ENCODE results near the gene ACTL6B.

Gene ACTL6B

DNA sequence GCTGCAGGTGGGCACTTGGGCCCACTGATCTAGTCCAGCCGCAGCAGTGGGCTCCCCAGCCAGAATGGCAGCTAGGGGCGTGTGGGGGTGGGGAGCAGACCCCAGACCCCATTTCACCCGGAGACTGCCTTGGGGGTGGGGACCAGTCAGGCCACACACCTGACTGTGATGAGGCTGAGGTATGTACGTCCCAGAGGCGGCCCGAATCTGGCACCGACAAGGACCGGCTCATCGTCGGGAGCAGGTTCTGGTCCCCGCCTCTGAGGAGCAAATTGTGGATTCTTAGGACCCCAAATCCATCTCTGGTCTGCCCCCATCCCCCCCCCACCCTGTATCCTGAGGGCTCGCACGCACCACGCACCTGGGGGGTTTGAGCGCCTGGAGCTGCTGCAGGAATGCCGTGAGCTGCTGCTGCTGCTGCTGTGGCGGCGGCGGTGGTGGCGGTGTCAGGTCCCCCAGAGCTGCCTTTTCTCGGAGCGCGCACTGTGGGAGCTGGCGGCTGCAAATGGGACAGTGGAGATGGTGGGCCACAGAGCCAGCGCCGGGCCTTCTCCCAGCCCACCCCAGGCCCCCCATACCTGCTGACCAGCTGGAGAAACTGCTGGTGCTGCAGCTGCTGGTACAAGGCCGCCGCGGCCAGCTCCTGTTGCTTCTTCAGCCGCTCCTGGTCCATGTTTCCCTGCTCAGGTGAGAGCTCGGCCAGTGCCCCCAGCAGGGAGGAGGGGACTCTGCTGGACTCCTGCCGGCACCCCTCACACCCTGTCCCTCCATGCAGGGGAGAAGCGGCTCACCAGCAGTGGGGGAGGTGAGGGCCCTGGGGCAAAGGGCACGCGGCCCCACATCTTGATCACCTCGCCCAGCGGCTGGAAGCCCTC is 27.6 kb upstream of the ACTL6B start:
- DNase-seq (ENCODE audit: low read depth), result no peak

DNA sequence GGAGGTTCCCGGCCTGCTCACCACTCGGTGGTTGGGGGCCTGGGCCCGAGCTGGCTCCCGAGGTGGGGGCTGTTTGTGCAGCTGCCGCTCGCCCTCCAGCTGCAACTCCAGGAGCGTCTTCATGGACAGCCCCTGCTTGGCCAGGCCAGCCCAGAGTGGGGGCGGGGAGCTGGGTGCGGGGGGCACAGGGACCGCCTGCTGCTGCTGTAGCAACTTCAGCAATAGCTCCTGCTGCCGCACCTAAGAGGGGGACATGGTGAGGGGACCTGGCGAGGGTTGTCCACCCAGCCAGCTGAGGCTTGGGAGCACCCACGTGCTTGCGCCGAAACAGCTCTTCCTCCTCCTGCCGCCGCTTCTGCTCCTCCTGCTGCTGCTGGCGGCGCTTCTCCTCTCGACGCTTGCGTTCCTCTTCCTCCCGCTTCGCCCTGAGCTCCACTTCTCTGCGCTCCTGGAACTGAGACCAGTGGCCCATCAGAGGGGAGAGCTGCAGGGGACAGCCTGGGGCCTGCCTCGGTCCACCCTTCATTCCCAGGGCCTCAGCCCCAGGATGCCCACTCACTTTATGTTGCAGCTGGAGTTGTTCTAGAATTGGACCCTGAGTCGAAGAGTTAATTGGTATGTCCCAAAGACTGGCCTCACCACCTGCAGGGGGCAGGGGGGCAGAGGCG is 26.9 kb upstream of the ACTL6B start:
- DNase-seq (ENCODE audit: low read depth), result no peak

DNA sequence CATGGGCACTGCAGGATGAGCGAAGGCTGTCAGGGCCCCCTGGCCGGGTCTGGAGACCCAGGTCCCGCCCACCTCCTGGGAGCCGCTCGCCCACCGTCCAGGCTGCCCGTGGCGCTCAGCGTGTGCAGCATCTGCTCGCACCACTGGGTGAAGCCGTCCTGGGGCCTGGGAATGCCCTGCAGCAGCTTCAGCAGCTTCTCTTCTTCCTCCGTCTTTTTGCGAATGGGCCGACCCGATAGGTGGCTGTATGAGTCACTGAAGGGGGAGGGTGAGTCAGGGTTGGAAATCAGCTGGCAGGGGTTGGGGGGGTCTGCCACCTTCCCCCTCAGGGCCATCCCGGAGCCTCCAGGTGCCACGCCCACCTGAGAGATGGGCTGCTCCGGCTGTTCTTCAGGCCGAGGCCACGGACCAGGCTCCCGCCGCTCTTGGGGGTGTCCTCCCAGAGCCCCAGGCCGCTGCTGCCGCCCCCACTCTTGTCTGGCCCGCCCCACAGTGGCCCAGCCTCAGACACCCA is 26.0 kb upstream of the ACTL6B start:
- DNase-seq (ENCODE audit: low read depth), result peak; percentile 40

DNA sequence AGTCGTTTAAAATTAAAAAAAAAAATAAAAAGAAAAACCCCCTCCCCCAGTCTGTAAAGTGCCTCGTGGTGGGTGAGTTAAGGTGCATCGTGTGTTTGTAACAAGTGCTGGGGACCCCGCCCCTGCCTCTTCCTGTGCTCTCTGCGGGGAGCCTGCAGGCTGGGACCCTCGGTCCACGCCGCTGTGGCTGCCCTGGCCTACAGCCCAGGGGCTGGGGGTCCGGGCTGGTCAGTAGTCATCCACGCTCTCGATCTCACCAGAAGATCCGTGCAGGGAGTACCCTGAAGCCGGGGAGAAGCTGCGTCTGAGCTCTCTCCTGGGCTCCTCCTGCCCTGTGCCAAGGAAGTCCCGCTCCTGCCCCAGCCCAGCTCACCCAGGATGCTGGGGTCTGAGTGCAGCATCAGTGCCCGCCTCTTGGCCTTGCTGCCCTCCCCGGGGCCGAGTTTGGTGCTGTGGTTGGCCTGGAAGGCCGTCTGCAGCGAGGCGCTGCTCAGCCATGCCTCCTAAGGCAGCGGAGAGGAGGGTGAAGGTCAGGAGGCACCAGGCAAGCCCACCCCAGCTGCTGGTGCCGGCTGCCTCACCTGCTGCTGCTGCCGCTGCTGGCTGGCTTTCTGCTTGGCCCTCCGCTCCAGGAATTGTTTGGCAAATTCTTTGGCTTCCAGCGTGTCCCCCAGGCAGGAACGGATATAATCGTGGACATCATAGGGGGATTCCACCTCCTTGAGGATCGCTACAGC is 25.4 kb upstream of the ACTL6B start:
- no peak for DNase-seq (ENCODE audit: low read depth)

DNA sequence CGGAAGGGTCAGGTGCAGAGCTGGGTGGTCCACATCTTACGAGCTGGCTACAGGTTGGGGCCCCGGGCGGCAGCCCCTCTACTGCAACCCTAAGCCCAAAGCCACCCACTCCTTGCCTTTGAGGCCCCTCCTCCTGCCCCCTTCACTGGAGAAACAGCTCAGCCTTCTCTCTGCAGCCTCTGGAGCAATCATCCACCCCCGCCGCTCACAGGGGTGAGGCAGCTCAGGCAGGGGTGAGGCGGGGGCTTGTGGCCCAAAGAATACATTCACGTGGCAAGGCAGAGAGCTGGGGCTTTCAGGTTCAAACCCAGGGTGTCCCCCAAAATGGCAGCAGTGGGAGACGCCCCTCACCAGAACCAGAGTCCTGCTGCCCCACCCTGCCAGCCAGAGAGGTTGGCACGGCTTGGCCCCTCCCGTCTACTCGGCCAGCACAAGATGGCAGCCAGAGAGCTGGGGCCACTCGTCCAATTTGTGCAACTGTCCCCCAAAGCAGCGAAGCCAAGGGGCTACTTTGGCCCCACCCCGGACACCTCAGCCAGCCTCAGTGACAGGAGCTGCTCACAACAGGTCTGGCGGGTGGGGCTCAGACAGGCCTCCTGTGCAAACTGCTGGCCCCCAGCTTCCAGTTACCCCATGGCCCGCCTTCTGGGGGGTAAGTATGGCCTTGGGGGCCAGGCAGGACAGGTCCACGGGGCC is 24.5 kb upstream of the ACTL6B start:
- DNase-seq (ENCODE audit: low read depth), result no peak

DNA sequence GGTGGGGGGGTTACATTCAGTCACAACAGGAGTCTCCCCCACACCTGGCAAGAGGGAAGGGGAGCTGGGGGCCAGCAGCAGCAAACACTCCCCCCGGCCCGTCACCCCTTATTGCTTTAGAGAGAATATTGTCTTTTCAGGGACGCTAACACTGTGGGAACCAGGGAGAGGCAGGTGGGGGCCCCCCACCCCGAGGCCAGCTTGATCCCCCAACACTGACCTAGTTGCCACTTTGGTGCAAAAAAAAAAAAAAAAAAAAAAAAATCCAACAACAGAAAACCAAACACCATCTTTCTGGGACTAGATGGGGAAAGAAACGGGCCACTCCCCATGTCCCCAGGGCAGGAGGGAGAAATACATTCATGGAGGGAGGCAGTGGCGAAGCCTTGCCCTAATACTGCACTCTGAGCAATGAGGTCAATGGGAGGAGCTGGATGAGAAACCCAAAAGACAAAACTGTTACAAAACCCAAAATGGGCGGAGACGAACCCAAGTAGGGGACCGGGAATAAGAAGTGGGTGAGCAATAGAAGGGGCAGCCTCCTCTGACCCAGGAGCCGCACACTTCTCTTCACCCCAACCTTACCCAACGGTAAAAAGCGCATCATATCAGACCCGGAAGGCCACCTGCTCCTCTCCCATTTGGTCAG is 23.8 kb upstream of the ACTL6B start:
- DNase-seq (ENCODE audit: low read depth), result no peak

DNA sequence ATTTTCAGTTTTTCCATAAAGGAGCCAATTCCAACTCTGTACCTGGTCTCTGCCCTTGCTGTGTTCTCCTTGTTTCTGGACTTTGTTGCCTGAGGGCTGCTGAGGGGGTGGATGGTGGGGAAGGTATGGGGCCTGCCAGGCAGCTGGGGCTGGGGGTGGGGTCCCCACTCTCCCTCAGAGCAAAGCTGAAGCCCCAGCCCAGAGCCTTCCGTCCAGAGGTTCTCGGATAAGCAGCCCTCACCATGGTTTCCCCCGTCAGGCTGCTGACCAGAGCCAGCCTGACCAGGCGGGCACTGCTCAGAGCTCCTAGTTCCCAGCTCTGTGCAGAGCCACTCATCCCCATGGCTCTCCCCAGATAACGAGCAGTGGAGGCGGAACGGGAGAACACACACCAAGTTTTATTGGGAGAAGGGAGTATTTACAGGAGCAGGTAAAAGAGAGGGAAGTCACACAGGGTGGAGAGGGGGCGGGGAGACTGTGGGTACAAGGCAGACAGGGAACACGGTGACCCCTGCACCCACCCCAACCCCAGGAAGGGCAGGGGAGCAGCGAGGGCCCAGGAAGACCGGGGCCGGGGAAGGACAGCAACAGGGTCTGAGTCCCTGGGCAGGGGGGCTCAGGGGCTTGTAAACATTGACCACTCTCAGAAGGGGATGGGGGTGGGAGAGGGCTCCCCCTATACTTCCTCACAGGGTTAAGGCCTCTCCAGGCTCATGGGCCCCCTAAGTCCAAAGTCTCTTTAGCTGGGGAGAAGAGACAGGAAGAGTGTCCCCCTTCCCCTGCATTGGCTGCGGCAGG is 23.1 kb upstream of the ACTL6B start:
- DNase-seq (ENCODE audit: low read depth), result no peak

DNA sequence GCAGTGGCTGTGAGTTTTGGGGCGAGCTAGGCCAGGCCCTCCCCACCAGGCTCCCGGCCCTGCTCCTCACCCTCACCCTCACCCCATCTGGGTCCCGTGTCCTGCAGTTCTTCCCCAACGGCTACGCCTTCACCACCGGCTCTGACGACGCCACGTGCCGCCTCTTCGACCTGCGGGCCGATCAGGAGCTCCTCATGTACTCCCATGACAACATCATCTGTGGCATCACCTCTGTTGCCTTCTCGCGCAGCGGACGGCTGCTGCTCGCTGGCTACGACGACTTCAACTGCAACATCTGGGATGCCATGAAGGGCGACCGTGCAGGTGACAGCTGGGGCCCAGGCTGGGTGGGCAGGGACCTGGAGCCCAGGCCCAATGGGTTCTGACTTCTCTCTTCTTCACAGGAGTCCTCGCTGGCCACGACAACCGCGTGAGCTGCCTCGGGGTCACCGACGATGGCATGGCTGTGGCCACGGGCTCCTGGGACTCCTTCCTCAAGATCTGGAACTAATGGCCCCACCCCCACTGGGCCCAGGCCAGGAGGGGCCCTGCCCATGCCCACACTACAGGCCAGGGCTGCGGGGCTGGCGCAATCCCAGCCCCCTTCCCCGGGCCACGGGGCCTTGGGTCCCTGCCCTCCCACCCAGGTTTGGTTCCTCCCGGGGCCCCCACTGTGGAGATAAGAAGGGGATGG is 22.2 kb upstream of the ACTL6B start:
- DNase-seq (ENCODE audit: low read depth), result no peak

DNA sequence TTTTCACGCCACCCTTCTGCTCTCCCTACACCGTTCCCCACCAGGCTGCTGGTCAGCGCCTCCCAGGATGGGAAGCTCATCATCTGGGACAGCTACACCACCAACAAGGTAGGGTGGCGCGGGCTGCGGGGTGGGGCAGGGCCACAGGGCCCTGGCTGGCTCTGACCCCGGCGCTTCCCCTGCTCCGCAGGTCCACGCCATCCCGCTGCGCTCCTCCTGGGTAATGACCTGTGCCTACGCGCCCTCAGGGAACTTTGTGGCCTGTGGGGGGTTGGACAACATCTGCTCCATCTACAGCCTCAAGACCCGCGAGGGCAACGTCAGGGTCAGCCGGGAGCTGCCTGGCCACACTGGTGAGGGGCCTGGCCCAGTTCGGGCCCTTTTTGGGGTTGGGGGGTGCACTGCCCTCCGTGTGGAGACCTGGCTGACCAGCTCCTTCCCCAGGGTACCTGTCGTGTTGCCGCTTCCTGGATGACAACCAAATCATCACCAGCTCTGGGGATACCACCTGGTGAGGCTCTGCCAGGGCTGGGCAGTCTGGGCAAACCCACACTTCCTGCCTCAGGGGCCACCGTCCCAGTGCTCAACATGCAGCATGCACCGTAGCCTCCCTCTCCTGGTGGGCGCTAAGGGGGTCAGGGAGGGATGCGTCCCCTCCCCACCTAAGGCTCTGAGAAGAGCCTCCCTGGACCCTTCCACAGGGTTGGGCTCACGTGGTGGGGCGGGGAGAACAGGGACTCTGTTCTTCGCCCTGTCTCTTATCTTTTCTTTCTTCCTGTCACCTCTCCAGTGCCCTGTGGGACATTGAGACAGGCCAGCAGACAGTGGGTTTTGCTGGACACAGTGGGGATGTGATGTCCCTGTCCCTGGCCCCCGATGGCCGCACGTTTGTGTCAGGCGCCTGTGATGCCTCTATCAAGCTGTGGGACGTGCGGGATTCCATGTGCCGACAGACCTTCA is 21.3 kb upstream of the ACTL6B start:
- no peak for DNase-seq (ENCODE audit: low read depth)

DNA sequence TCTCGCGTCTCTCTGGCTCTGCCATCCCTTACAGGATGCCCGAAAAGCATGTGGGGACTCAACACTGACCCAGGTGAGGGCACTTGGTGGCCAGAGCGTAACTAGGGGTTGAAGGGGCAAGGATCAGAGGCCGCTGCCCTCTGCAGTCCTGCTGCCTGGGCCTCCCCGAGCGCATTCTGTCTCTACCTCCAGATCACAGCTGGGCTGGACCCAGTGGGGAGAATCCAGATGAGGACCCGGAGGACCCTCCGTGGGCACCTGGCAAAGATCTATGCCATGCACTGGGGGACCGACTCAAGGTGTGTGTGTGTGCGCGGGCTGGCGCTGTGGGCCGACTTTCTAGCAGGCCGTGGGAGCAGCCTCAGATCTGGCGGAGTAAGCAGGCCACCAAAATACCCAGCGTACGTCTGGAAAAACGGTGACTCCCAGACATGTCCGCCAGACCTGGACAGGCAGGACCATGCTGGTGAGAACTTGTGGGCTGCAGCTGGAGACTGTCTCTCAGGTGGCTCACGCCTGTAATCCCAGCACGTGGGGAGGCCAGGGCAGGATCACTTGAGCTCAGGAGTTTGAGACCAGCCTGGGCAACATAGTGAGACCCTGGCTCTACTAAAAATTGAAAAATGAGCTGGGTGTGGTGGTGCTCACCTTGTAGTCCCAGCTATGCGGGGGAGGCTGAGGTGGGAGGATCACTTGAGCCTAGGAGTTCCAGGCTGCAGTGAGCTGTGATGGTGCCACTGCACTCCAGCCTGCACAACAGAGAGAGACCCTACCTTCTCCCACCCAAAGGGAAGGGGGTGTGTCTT is 20.5 kb upstream of the ACTL6B start:
- no peak for DNase-seq (ENCODE audit: low read depth)

DNA sequence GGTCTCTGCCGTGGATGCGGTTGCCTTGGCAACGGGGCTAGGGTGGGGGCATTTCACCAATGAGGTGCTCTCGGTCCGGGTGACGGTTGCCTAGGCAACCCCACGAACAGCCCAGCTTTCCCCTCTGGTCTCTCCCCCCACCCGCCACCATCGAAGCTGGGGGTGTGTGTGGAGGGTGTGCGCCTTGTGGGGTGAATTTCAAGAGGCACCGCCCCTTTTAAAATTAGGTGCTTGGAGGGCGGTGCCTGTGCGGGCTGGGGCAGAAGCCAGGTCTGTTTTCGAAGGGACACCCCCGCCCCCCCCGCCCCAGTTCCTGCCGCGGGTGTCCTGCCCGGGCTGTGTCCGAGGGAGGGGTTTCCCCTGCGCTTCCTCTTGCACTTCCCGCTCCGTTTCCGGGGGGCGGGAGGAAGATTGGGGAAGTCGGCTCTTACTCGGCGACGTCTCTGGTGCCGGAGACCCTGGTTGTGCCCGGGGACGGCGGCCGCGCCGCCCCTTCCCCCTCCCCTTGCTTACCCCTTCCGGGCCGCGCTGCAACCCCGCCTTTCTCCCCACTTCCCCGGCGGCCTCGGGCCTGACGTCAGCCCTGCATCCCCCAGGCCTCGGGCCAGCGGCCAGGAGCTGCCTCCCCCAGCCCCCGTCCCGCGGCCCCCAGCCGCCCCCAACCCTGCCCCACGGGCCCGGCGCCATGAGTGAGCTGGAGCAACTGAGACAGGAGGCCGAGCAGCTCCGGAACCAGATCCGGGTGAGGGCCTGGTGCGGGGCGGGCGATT is 19.5 kb upstream of the ACTL6B start:
- peak; percentile 64 for DNase-seq (ENCODE audit: low read depth)

DNA sequence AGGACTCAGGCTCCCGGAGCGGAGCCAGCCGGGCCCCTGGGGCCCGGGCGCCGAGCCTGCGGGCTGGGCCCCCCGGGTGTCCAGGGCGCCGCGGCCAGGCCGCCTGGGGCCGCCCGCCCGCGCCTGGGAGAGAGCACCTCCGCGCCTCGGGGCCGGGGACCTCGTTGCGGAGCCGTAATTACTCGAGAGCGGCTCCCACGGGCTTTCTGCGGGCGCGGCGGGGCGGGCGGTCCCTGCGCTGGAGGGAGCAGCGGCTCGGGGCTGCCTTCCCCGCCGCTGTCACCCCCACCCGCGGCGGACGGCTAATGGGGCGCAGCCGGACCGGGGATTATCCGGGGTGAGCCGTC is 18.8 kb upstream of the ACTL6B start:
- no peak for DNase-seq (ENCODE audit: low read depth)

DNA sequence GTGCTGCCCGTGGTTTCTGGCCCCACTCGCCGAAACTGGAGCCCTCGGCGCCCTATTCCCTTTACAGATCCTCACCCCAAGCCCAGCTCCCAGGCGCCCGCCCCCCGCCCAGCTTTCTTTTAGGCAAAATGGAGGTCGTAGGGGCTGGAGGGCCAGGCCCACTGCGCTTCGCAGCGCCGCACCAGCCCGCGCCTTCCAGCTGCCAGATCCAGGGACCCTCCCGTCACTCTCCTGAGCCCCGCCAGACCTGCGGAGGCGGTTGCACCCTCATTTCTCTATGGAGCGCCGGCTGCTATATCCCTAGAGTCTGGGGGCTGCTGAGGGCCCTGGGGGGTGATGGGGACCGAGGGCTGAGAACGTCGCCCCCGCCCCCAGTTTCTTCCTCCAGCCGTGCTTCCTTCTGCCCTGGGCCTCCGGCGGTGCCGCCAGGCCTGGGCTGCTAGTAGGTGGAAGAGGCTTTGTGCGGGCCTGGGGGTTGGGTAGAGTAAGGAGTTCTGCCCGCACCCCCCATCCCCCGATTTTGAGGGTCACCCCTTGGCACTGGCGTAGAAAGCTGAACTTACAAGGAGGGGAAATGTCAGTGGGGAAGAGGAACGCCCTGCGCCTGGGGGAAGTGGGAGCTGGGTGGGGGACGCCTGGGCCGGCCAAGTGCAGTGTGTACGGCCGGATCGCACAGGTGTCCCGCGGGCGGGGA is 18.3 kb upstream of the ACTL6B start:
- no peak for DNase-seq (ENCODE audit: low read depth)

DNA sequence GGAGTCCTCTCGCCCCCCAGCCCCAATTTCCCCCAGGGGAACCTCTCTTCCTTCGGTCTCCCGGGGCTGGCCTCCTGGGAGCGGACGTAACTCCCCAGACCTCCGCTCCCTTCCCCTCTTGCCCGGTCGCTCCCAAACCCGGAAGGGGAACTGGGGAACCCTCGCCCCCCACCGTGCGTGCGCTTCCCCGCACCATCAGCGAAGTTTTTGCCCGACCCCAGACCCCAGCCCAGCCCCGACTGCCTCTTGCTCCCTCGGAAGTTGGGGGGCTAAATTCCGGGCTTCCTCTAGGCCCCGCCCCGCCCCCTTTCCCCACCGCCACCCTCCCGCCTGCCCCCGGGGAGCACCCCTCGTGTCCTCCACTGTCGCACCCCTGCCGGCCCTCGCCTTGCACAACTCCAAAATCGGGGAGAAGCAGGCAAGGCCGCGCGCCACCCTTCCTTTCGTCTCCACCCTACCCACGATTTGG is 17.7 kb upstream of the ACTL6B start:
- DNase-seq (ENCODE audit: low read depth), result peak; percentile 30

DNA sequence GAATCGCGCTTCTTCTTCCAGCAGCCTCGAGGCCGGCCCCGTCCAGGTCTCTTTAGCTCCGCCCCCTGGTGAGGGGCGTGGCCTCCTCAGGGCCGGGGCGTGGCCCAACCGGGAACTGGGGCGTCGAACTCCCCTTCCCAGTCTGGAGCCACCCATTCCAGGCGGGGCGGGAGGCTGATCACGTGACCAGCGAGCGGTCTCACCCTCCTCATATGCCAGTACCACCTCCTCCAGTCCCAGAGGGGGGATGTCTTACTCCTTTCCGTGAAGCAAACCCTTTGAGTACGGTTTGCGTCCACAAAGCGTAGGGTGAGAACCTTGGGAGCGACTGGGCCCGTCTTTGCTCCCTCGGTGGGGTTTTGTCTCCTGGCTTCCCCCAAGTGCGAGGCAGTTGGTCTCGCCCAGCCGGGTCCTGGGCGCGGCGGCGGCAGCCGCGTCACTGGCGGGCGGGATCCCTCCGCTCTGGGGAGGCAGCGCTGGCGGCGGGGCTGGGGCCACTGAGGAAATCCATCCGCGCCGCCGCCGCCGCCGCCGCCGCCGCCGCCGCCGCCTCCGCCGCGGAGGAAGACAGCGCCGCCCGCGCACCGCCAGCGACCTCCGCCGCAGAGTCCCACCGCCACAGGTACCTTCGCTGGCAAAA is 17.2 kb upstream of the ACTL6B start, which contains the start of gene GNB2:
TSS of gene GNB2 (plus strand) at position 439 of the 640 bp plus-strand sequence. CDS start 2,526 bp downstream, outside the sequence.
- DNase-seq (ENCODE audit: low read depth), result peak; percentile 99
